NCI-H146 (cell line): ENCODE data around the gene PRPF6.

ENCODE experiments used
- DNase-seq: peaks from one replicate; lab custom pipeline; 2025; lab: John Stamatoyannopoulos, UW

Gene PRPF6

GRCh38 chr20:64077541-64077875 lies 96.6 kb downstream of the PRPF6 start:
- no peak for DNase-seq

GRCh38 chr20:64077876-64078551 lies 97.1 kb downstream of the PRPF6 start:
- DNase-seq = no peak

- DNase-seq = no peak
Observed at GRCh38 chr20:64078934-64079272, 98.0 kb downstream of the PRPF6 start.

- DNase-seq = peak; percentile 73
Observed at GRCh38 chr20:64079273-64080012, 98.5 kb downstream of the PRPF6 start, which contains the start of gene RGS19. Gene RGS19, minus strand, starts transcription at chr20:64079518. Its CDS starts 2,632 bp downstream, at chr20:64076886.

GRCh38 chr20:64080013-64080812 lies 99.3 kb downstream of the PRPF6 start, which contains the start of gene OPRL1:
Gene OPRL1, plus strand, starts transcription at chr20:64080082. Its CDS starts 12,639 bp downstream, at chr20:64092721.
- no peak for DNase-seq

GRCh38 chr20:64080813-64081623 lies 100.1 kb downstream of the PRPF6 start:
- DNase-seq = no peak

- no peak for DNase-seq
Observed at GRCh38 chr20:64081624-64081964, 100.7 kb downstream of the PRPF6 start.

- DNase-seq = no peak
Observed at GRCh38 chr20:64082126-64082731, 101.3 kb downstream of the PRPF6 start.
